HUES64 (cell line): ENCODE data around the gene TNFSF4.
"Not testable (repeated sequence)": the region's sequence is repeated elsewhere in the genome, so short reads cannot be mapped to it uniquely, and the experiment has no call there.

Experiments used
- H3K27ac ChIP-seq: 2 replicates; pipeline ENCODE4 v1.7.0; 2013; ENCODE audit warnings: low read depth, low read length, inconsistent platforms
- H3K27me3 ChIP-seq: 2 replicates; pipeline ENCODE4 v1.6.1; 2013; ENCODE audit warnings: mild to moderate bottlenecking, low read length; ENCODE audit not compliant: insufficient read depth
- H3K36me3 ChIP-seq: 2 replicates; pipeline ENCODE4 v1.6.1; 2013; ENCODE audit warnings: mild to moderate bottlenecking, low read length; ENCODE audit not compliant: insufficient read depth
- H3K4me1 ChIP-seq: 2 replicates; pipeline ENCODE4 v1.6.1; 2013; ENCODE audit warnings: mild to moderate bottlenecking, low read length, moderate library complexity; ENCODE audit not compliant: insufficient read depth
- H3K4me3 ChIP-seq: 2 replicates; pipeline ENCODE4 v1.5.1; 2013; ENCODE audit warnings: mild to moderate bottlenecking, low read length, moderate library complexity
- H3K9ac ChIP-seq: 2 replicates; pipeline ENCODE4 v1.6.1; 2013; ENCODE audit warnings: mild to moderate bottlenecking, low read depth, low read length
- H3K9me3 ChIP-seq: 2 replicates; pipeline ENCODE4 v1.6.1; 2013; ENCODE audit warnings: low read depth, low read length; ENCODE audit not compliant: insufficient read depth
- WGBS: fragments of 150-250, 120-280 bp; methylation state at CpG from one replicate; pipeline ENCODE4 v1.1.7; 2013; ENCODE audit warnings: missing lambda C conversion rate; 5-methylcytosine and 5-hydroxymethylcytosine counted together

TNFSF4 gene

GRCh38 chr1:173162601-173163000 is 44.5 kb downstream of the TNFSF4 start:
- 0 out of 2 replicates have a peak, but pooled peaks cover 3% of the 10 kb centered on the region for H3K27me3 ChIP-seq
- no peaks in the 10 kb centered on the region for H3K36me3 ChIP-seq
- H3K9me3 ChIP-seq = no peaks in the 10 kb centered on the region
- H3K4me1 ChIP-seq = peaks cover 14% of the 10 kb centered on the region
- no peak overlapping the region for H3K9ac ChIP-seq
- no peak overlapping the region for H3K4me3 ChIP-seq
- H3K27ac ChIP-seq = no peak overlapping the region
- WGBS = no CpG with 5 or more reads among the region's 1 CpG

DNA sequence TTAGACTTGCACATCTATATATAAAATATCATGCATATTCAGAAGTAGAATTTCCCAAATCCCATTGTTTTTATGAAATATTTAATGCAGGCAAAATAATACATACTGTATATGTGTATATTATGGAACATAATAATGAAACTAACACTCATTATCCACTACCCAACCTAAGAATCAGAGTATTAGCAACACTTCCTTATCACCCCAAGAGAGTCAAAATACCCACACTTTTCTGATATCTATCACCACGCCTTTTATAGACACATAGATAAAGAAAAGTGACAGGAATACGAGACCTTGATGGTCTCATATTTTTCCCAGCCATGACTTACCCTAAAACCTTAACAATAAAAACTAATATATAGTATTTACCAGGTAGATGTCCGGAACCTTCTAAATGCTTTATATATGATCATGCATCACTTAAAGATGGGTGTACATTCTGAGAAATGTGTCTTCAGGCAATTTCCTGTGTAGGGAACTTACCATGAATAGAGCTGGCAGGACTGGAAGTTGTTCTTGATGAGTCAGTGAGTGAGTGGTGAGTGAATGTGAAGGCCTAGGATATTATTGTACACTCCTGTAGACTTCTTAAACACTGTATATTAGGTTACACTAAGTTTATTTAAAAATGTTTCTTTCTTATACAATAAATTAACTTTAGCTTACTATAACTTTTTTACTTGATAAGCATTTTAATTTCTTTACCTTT is 45.5 kb downstream of the TNFSF4 start:
- H3K9ac ChIP-seq = no peak overlapping the region
- peaks cover 14% of the 10 kb centered on the region for H3K4me1 ChIP-seq
- H3K27me3 ChIP-seq = 0 out of 2 replicates have a peak, but pooled peaks cover 3% of the 10 kb centered on the region
- no peaks in the 10 kb centered on the region for H3K9me3 ChIP-seq
- 100% methylated on average over 1 of the region's 3 CpGs for WGBS
- no peak overlapping the region for H3K27ac ChIP-seq
- no peak overlapping the region for H3K4me3 ChIP-seq
- H3K36me3 ChIP-seq = no peaks in the 10 kb centered on the region

DNA sequence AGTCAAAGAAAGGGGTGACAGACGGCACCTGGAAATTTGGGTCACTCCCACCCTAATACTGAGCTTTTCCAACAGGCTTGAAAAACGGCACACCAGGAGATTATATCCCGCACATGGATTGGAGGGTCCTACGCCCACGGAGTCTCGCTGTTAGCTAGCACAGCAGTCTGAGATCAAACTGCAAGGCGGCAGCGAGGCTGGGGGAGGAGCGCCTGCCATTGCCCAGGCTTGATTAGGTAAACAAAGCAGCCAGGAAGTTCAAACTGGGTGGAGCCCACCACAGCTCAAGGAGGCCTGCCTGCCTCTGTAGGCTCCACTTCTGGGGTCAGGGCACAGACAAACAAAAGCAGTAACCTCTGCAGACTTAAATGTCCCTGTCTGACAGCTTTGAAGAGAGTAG is 53.2 kb downstream of the TNFSF4 start:
- not testable (repeated sequence) for H3K27ac ChIP-seq, H3K27me3 ChIP-seq, H3K4me1 ChIP-seq, H3K4me3 ChIP-seq, H3K9ac ChIP-seq, H3K36me3 ChIP-seq
- WGBS = 91% methylated on average over 9 of the region's 9 CpGs
- peaks cover 17% of the 10 kb centered on the region for H3K9me3 ChIP-seq

DNA sequence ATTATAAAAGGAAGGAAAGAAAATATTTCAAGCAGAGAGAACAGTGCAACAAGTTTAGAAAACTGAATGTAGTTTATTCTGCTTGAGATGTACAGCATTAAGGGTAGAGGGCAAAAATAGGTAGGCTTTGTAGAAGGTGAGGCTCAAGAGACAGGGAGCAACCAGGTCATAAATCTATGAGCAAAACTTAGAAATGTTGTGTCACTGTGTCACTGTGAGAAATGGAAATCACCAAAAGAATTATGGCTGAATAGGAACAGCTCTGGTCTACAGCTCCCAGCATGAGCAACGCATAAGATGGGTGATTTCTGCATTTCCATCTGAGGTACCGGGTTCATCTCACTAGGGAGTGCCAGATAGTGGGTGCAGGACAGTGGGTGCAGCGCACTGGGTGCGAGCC is 53.6 kb downstream of the TNFSF4 start:
- Histone ChIP-seq H3K9me3 (peaks cover 17% of the 10 kb centered on the region), H3K36me3 (no peaks in the 10 kb centered on the region), H3K27ac (no peak overlapping the region), H3K4me3 (no peak overlapping the region), H3K4me1 (no peaks in the 10 kb centered on the region), H3K27me3 (no peaks in the 10 kb centered on the region), H3K9ac (no peak overlapping the region)
- WGBS = 90% methylated on average over 4 of the region's 4 CpGs

GRCh38 chr1:173152598-173152997 is 54.5 kb downstream of the TNFSF4 start:
- Histone ChIP-seq H3K27me3 (no peaks in the 10 kb centered on the region), H3K4me3 (no peak overlapping the region), H3K4me1 (no peaks in the 10 kb centered on the region), H3K9me3 (peaks cover 21% of the 10 kb centered on the region), H3K27ac (no peak overlapping the region), H3K9ac (no peak overlapping the region), H3K36me3 (no peaks in the 10 kb centered on the region)
- 90% methylated on average over 1 of the region's 2 CpGs for WGBS

GRCh38 chr1:173150795-173151194 is 56.3 kb downstream of the TNFSF4 start:
- H3K4me3 ChIP-seq = no peak overlapping the region
- no peaks in the 10 kb centered on the region for H3K27me3 ChIP-seq
- H3K4me1 ChIP-seq = no peaks in the 10 kb centered on the region
- peaks cover 21% of the 10 kb centered on the region for H3K9me3 ChIP-seq
- WGBS = 99% methylated on average over 2 of the region's 2 CpGs
- H3K9ac ChIP-seq = no peak overlapping the region
- no peak overlapping the region for H3K27ac ChIP-seq
- H3K36me3 ChIP-seq = no peaks in the 10 kb centered on the region

DNA sequence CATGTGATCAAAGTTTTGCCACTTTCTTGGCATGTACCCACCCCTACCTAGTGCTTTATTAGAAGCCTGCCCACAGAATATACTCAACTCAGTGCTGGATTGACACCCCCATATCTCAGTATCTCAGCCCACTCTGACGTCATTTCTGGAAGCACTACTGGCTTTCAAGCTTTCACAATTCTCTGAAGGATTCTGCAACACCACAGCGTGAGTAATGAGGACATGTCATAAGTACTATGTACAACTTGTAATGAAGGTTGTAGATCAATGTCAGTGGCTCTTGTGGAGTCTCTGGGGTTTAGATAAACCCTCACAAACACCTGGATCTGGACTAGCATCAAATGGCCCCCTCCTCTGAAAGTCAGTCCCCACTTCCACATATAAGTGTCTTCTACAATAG is 57.2 kb downstream of the TNFSF4 start:
- H3K4me1 ChIP-seq = no peaks in the 10 kb centered on the region
- peaks cover 21% of the 10 kb centered on the region for H3K9me3 ChIP-seq
- H3K27me3 ChIP-seq = no peaks in the 10 kb centered on the region
- H3K4me3 ChIP-seq = no peak overlapping the region
- H3K27ac ChIP-seq = no peak overlapping the region
- 95% methylated on average over 2 of the region's 2 CpGs for WGBS
- H3K9ac ChIP-seq = no peak overlapping the region
- no peaks in the 10 kb centered on the region for H3K36me3 ChIP-seq

DNA sequence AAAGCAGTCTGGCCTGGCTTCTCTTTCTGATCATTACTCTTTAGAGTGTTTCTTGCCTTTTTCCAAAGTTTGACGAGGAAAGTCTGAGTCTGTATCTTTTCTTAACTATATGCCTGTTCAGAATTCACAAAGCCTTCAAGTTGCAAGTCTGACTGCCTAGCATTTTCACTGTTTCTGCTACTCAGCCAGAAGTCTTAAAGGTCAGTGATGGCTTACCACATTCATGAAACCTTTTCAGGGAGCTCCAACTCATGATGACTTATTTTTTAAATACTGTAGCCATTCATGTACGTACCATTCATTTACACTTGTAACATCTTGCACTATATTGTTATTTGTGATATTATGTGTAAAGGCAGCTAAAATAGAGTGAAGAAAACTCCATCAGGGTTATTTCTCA is 58.2 kb downstream of the TNFSF4 start:
- H3K36me3 ChIP-seq = no peaks in the 10 kb centered on the region
- 97% methylated on average over 1 of the region's 2 CpGs for WGBS

DNA sequence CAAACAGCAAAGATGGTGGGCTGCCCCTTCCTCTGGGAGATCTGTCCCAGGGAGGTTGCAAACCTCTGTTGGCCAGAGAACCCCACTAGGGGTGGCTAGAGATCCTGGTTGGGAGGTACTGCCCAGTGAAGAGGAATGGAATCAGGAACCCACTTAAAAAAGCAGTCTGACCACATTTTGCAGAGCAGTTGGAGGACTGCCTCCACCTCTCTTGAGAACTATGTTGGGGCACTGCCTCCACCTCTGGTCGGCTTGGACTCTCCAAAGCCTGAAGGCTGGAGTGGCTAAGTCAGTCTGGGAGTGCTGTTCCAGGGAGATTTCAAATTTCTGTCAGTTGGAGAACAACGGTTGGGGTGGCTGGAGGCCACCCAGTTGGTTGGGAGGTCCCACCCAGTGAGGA is 58.6 kb downstream of the TNFSF4 start:
- 92% methylated on average over 2 of the region's 2 CpGs for WGBS

More for the DNA sequence above, 58.2 kb downstream of the TNFSF4 start:
- Histone ChIP-seq H3K27me3 (no peaks in the 10 kb centered on the region), H3K9me3 (peaks cover 19% of the 10 kb centered on the region), H3K27ac (no peak overlapping the region), H3K9ac (no peak overlapping the region), H3K4me1 (no peaks in the 10 kb centered on the region), H3K4me3 (no peak overlapping the region)

DNA sequence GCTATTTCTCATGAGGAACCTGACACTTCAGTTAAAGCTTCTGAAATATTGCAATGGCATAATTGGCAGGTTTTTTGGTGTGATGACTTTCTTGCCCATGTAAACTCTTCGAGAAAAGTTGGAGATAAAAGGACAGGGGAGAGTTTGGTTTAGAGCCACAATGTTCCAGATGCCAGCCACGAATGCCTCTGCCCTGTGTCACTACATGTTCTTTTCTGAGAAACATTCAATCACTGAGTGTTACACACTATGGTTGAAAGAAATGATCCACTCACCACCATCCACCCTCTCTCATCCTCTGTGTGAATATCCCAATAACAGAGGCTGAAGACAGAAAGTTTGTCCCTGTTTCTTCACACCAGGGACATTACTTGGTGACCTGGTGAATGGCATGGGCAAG is 66.4 kb downstream of the TNFSF4 start:
- Histone ChIP-seq H3K4me3 (no peak overlapping the region), H3K9ac (no peak overlapping the region), H3K36me3 (no peaks in the 10 kb centered on the region), H3K27me3 (no peaks in the 10 kb centered on the region), H3K4me1 (no peaks in the 10 kb centered on the region), H3K27ac (no peak overlapping the region), H3K9me3 (no peaks in the 10 kb centered on the region; the same call in 1 of the 2 replicates)
- 79% methylated on average over 2 of the region's 2 CpGs for WGBS

More for the DNA sequence above, 58.6 kb downstream of the TNFSF4 start:
- no peak overlapping the region for H3K9ac ChIP-seq
- H3K9me3 ChIP-seq = peaks cover 15% of the 10 kb centered on the region
- no peaks in the 10 kb centered on the region for H3K4me1 ChIP-seq
- H3K36me3 ChIP-seq = no peaks in the 10 kb centered on the region
- no peak overlapping the region for H3K27ac ChIP-seq
- no peak overlapping the region for H3K4me3 ChIP-seq
- no peaks in the 10 kb centered on the region for H3K27me3 ChIP-seq

GRCh38 chr1:173139706-173140105 is 67.4 kb downstream of the TNFSF4 start:
- no peaks in the 10 kb centered on the region for H3K9me3 ChIP-seq
- H3K27ac ChIP-seq = no peak overlapping the region
- no peak overlapping the region for H3K9ac ChIP-seq
- 94% methylated on average over 3 of the region's 3 CpGs for WGBS
- no peaks in the 10 kb centered on the region for H3K36me3 ChIP-seq
- no peaks in the 10 kb centered on the region for H3K27me3 ChIP-seq
- no peak overlapping the region for H3K4me3 ChIP-seq
- no peaks in the 10 kb centered on the region for H3K4me1 ChIP-seq
